ENCODE data around the gene HYAL2.
"Not testable (repeated sequence)": the region's sequence is repeated elsewhere in the genome, so short reads cannot be mapped to it uniquely, and the experiment has no call there.

HYAL2 gene

GRCh38 chr3:50327129-50327528, 4.6 kb upstream of the HYAL2 start:
- no peak for FAIRE-seq

- no peak for FAIRE-seq
Measured at GRCh38 chr3:50326182-50326541, 3.6 kb upstream of the HYAL2 start.

- FAIRE-seq: no peak
Measured at GRCh38 chr3:50325497-50326181, 3.1 kb upstream of the HYAL2 start.

GRCh38 chr3:50325113-50325480, 2.6 kb upstream of the HYAL2 start:
- FAIRE-seq: no peak

GRCh38 chr3:50324351-50325112, 2.0 kb upstream of the HYAL2 start:
- no peak for FAIRE-seq

GRCh38 chr3:50323614-50324199, 1.2 kb upstream of the HYAL2 start:
- no peak for FAIRE-seq

- no peak for FAIRE-seq
Measured at GRCh38 chr3:50323092-50323600, 601 bp upstream of the HYAL2 start.

- FAIRE-seq: no peak
Measured at GRCh38 chr3:50322115-50322385, 495 bp downstream of the HYAL2 start.

- no peak for FAIRE-seq
Measured at GRCh38 chr3:50321336-50322114, 1.0 kb downstream of the HYAL2 start.

- FAIRE-seq: no peak
Measured at GRCh38 chr3:50320853-50321335, 1.7 kb downstream of the HYAL2 start.

- FAIRE-seq: no peak
Measured at GRCh38 chr3:50319894-50320625, 2.5 kb downstream of the HYAL2 start.

GRCh38 chr3:50319181-50319893, 3.2 kb downstream of the HYAL2 start:
- no peak for FAIRE-seq

GRCh38 chr3:50318615-50319014, 3.9 kb downstream of the HYAL2 start:
- no peak for FAIRE-seq

GRCh38 chr3:50318163-50318562, 4.4 kb downstream of the HYAL2 start:
- FAIRE-seq: no peak

- FAIRE-seq: no peak
Measured at GRCh38 chr3:50317300-50317699, 5.2 kb downstream of the HYAL2 start.

- FAIRE-seq: no peak
Measured at GRCh38 chr3:50316657-50317242, 5.8 kb downstream of the HYAL2 start.

- no peak for FAIRE-seq
Measured at GRCh38 chr3:50314816-50315215, 7.7 kb downstream of the HYAL2 start.

- FAIRE-seq: no peak
Measured at GRCh38 chr3:50314342-50314741, 8.2 kb downstream of the HYAL2 start.

GRCh38 chr3:50312041-50312440, 10.5 kb downstream of the HYAL2 start:
- FAIRE-seq: not testable (repeated sequence)

GRCh38 chr3:50304601-50305000, 17.9 kb downstream of the HYAL2 start:
- FAIRE-seq: no peak

- FAIRE-seq: no peak
Measured at GRCh38 chr3:50303013-50303815, 19.3 kb downstream of the HYAL2 start, which contains the start of gene HYAL1. Gene HYAL1 (minus strand): TSS chr3:50303574. CDS start chr3:50302956, 618 bp downstream.

All from islet of Langerhans (tissue), 1 donor.